ENCODE data around the gene SIL1.

GRCh38 chr5:139131465-139131864 is 66.7 kb downstream of the SIL1 start:
- TF ChIP-seq CTCF (IDR thresholded peaks at IDR 0.05): no peak
- no peak for TF ChIP-seq POLR2A (IDR thresholded peaks at IDR 0.05; ENCODE audit: low read depth)
- no peak for TF ChIP-seq EP300 (IDR thresholded peaks at IDR 0.05)
- peak; percentile 38 to 51 for TF ChIP-seq POLR2AphosphoS5 (IDR thresholded peaks at IDR 0.05)

Data from esophagus muscularis mucosa (tissue), 4 donors.